NCI-H345 treated with DMSO at 0.1 percent for 48 hours (cell line): ENCODE data around the gene PAQR4.

Experiments
- DNase-seq: peaks from one replicate; lab custom pipeline; 2025; ENCODE audit not compliant: unreplicated experiment; lab: John Stamatoyannopoulos, UW

PAQR4 gene

DNA sequence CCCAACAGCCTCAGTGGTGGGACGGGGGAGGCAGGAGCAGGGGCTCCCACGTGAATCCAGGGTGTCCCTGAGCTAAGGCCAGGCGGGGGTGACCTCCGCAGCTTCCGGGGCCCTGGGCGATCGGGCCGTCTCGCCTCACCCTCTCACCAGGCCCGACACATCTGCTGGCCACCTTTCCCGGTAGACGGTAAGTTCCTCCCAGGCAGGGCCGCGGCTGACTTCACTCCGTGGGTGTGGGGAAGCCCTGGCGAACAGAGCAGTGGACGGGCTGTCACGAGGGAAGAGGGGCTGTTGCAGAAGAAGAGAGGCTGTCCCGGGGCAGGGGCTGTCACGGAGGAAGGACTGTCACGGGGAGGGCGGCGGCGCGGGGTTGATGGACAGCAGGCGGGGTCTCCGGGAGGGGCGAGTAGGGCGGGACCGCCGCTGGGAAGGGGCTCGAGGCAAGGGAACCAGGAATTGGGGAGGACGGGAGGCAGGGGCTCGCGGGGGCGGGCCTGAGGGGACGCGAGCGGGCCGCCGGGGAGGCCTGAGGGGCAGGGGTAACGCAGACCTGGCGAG lies 10.6 kb downstream of the PAQR4 start:
- no peak for DNase-seq

DNA sequence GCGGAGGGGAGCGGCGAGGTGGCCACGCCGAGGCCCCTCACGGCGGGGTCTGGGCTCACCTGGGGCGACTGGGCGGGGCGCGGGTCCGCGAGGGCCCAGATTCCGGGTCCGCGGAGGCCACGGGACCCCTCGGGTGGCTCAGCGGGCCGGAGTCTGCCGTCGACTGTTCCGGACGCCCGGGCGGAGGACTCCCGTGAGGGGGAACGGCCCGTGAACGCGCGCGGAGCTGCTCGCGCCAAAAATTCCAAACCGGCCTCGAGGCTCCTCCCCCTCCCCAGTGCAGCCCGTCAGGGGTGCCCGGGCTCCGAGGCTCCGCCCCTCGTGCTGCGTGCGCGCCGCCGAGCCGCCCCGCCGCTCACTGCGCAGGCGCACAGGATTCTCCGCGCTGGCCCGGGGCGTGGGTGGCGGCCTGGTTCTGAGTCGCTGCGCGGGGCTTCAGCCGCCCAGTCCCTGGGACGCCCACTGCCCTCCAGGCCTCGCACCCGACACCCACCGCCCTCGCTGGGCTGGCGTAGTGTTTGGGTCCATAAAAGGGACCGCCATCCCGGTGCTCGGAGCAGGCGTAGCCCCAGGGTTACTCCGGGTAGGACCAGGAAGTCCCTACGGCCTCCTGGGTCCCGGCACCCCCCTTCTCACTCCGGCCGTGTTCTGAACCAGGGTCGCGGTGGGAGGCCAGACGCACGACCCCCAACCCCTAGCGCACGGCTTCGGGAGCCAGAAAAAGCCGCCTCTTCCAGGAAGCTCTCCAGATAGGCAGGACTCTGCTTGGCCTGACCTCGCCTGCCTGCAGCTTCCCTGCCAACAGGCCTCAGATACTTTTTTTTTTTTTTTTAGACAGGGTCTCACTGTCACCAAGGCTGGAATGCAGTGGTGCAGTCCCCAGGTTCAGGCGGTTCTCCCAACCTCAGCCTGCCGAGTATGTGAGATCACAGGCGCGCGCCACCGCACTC lies 11.4 kb downstream of the PAQR4 start, which contains the start of gene PKMYT1:
Gene PKMYT1 (minus strand): TSS at position 220 of the 950 bp plus-strand sequence. CDS start 789 bp downstream, outside the sequence.
- peak; percentile 85 for DNase-seq

DNA sequence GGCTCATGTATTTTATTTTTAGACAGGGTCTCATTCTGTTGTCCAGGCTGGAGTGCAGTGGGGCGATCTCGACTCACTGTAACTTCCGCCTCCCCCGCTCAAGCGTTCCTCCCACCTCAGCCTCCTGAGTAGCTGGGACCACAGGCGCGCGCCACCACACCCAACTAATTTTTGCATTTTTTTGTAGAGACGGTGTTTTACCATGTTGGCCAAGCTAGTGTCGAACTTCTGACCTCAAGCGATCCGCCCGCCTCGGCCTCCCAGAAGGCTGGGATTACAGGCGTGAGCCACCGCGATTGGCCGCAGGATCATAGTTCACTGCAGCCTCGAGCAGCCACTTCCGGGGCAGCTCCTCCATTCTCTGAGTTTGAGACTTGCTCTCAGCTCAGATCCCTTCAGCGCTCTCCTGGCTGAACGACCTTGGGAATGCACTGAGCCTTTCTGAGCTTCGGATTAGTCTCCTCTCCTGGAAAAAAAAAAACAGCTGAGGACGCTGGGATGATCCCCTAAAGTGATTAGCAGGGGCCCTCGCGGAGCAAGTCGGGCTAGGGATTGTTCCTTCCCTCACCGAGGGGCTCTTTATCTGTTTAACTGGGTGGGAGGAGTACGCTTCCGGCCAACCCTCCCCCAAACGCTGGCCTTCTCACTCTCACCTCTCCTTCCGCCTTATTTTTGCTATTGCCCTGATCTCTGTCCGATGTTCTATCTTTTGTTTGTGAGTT lies 12.2 kb downstream of the PAQR4 start:
- DNase-seq: no peak

DNA sequence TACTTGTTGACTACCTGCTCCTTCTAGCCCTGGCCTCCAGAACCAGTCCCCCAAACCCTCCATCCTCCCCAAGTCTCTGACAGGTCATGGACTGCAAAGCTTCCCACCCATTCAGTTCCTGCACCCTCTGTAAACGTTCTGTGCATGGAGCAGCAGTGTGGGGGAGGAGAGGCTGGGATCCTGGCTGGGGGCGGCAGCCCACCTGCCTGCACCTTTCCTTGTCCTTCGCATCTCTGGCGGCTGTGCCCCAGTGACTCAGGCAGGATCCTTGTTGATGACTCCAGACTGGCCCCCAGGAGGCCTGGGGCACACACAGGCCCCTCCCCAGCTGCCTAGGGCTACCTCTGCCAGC lies 12.7 kb downstream of the PAQR4 start:
- DNase-seq: no peak

DNA sequence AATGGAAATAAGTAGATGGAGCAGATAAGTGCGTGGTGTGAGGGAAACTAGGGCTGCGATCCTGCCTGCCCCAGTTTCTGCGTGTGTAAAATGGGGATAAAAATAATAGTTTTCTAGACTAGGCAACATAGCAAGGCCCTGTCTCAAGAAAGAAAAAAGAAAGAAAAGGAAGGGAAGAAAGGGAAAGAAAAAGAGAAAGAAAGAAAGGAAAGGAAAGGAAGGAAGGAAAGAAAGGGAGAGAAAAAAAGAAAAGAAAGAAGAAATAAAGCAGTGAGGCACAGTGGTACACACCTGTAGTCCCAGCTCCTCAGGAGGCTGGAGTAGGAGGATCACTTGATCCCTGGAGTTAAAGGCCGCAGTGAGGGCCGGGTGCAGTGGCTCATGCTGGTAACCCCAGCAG lies 13.3 kb downstream of the PAQR4 start:
- no peak for DNase-seq

DNA sequence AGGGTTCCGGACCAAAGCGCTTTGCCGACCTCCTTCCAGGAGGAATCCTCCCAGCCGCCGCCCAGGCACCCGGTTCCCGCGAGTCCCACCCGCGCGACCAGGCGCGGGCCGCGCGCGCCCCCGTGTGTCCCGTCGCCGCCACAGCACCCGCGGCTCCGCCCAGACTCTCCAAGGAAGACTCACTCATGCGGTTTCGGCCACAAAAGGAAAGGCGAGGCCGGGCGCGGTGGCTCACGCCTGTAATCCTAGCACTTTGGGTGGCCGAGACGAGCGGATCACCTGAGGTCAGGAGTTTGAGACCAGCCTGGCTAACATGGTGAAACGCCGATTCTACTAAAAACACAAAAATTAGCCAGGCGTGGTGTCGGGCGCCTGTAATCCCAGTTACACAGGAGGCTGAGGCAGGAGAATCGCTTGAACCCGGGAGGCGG lies 14.6 kb downstream of the PAQR4 start:
- peak; percentile 60 for DNase-seq

DNA sequence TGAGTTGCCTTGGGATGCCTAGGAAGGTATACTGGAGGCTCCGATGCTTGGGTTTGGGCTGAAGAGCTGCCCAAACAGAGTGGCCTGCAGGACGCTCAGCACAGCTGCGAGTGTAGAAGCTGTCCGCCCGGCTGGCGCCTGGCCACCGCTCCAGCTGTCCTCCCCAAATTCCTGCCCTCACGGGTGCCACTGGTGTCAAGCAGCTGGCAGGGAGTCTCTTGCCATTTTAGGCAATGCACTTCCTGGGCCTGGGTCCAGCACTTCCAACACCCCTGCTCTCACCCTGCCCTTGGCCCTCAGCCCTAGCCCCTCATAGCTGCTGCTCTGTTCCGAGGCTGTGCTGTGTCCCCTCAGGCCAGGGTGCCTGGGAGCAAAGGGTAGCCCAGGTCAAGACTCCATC lies 16.3 kb downstream of the PAQR4 start:
- DNase-seq: no peak

DNA sequence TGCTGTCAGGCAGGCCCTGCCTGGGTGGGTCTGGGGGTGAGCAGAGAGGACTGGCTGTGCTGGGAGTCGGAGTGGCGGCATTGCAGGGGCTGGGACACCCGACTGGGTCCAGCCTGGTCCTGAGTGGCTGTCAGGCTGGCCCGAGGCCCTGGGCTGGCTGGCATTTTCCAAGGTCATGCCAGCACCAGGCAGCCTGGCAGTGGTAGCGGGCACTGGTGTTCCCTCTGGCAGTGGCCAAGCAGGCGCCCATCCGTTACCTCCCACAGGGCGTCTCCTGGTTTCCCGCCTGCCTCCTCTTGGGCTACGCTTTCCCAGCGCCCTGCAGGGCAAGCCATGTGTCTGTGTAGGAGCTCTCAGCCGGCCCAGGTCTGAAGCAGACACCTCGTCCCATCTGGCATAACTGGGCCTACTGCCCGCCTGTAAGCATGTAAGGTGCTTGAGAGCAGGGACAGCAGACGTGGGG lies 16.8 kb downstream of the PAQR4 start:
- DNase-seq: no peak

DNA sequence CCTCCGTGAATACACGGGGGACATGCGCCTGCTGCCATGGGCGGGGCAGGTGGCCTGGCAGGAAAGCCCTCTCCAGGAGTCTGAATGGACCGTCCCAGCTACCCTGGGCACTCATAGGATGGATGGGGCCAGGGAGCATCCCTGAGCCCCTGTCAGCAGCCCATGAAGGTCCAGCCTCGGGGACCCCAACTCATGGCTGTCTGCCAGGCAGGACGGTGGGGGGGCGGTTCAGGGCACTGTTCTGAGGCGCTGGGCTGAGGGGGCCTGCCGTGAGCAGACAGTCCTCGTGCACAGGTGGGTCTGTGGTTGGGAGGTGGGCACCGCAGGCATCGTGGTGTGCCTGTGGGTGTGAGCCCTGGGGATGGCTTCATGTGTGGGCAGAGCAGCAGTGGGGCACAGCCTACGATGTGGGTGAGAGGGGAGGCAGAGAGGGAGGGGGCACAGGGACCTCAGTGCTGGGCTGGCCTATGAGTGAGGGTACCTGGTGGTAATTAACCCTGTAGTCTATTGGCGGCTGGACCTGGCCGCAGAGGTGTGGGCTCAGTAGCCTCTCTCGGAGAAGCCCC lies 17.6 kb downstream of the PAQR4 start:
- no peak for DNase-seq

DNA sequence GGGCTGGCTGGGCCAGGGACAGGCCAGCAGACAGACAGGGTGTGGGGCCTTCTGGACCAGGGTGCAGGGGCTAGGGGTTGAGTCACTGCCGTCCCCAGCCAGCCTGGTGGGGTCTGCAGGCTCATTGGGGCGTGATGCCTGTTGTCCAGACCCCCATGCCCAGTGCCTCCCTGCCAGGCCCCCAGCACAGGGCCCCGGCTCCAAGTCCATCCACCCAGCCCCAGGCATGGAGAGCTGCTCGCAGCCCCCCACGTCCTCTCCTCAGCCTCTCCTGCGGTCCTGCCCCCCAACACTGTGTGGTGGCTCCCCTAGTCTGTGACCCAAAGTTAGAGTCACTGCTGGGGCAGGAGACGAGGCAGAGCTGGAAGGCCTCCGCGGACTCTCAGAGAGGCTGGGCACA lies 18.1 kb downstream of the PAQR4 start:
- no peak for DNase-seq

DNA sequence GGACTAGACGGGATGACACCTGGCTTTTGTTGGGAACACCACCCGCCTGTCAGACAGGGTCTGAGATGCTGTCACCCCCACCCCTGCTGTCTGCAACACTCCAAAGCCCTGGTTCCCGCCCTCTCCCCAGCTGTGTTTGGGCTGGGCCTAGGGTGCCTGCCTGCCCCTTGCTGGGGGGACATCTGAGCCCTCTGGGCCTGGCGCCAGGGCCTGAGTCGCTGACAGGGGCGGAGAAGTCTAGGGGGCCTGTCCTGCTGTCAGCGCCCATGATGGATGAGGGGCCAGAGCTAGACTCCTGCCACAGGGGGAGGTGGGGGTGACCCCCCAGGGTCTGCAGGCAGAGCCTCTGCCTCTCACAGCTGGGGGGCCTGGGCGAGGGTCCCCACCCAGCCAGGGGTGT lies 18.7 kb downstream of the PAQR4 start:
- peak; percentile 70 for DNase-seq

DNA sequence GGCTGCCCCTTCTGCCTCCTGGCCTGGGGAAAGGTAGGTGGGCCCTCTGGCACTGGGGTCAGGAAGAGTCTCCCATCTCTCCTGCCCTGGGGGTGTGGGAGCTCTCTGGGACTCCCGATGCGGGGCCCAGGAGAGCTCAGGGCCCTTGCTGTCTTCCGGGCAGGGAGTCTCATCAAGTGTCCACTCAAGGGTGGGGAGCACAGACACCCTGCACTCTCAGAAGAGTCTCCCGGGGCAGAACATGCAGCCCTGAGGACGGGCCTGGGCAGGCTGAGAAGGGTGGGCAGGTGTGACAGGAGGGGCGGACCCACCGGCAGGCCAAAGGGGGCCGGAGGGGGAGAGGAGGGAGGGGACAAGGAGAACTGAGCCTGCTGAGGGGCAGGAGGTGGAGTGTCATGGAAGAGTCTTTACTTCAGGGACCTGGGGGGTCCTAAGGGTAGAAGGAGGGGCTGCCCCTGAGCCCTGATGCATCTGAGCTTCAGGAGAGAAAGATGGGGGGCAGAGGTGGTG lies 19.5 kb downstream of the PAQR4 start:
- no peak for DNase-seq

DNA sequence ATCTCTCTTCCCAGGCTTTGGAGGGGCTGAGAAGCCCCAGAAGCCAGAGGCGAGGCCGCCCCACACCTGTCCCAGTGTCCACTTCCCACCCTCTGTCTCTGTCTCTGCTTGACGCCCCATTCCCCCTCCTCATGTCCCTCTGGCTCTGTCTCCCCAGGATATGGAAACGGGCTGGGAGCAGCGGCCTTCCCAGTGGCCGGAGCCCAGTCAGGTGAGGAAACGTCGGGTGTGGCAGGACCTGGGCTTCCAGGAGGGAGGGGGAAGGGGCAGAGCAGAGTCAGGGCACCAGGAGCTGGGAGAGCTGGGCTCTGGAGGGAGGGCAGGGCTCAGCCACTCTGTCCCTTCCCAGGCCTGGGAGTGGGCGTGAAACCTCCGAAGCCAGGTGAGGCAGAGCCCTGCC lies 21.7 kb downstream of the PAQR4 start:
- no peak for DNase-seq

DNA sequence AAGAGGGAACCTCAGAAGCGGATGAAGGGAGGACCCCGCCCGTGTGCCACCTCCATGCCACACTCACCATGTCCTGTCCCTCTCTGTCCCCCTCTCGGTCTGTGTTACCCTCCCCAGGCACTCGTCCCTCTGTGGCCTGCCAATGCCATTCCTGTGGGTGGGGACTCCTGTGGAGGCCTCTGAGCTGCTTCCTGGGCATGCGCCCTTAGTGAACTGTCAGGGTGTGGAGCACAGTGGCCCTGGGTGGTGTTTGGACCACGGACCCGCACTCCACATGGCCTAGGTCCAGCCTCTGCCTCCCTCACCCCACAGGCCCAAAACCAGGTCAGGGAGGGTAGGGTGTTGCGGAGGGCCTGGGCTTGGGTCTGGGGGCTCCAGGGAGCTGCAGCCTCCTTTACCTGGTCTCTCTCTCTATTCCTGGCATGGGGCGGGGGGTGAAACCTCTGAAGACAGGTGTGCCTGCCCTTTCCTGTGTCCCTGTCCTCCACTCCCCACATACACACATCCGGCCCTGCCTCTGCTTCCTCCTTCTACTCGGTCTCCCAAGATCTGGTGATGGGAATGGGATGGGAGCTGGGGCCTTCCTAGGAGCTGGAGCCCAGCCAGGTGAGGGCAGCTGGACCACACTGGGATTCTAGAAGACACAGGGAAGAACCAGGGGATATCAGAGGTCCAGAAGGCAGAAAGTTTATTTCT lies 22.6 kb downstream of the PAQR4 start:
- DNase-seq: no peak

DNA sequence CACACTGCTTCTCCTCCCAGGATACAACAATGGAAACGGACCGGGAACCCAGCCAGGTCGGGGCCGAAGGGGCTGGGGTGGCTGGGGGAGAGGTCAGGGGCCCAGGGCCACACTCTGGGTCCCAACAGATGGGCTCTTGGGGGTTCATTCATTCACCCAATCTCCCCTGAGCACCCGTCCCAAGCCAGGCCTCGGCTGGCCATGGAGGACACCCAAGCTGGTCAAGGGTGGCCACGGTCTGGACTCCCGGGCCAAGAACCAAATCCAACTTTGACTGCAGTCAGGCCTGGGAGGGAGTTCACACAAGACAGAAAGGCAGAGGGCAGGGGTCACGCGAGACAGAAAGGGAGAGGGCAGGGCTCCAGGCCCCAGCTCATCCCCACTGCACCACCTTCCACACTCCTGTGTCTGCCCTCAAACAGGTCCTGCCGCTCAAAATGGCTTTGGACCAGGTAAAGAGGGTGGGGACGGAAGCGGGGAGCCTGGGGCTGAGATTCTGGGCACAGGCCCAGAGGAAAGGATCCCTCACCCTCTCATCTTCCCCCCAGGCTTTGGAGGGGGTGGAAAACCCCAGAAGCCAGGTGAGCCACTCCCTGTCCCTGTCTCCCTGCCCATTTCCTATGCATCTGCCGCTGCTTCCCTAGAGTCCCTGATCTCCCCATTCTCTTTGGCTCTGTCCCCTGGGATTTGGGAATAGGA lies 23.4 kb downstream of the PAQR4 start:
- DNase-seq: no peak

DNA sequence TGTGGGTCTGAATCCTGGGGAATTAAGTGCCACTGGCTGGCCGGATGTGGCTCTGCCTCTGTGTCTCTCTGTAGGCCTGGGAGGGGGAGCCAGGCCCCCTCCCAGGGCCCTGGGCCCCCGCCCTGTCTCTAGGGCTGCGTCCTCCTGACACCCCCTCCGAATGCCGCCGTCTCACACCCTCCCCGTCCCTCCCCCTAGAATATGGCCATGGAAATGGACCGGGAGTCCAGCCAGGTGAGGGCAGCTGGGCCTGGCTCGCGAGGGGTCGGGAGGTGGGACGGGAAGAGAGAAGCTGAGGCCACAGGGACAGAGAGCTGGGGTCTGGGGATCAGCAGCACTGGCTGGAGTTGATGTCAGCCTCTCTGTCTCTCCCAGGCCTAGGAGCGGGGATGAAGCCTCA lies 27.1 kb downstream of the PAQR4 start:
- DNase-seq: no peak

DNA sequence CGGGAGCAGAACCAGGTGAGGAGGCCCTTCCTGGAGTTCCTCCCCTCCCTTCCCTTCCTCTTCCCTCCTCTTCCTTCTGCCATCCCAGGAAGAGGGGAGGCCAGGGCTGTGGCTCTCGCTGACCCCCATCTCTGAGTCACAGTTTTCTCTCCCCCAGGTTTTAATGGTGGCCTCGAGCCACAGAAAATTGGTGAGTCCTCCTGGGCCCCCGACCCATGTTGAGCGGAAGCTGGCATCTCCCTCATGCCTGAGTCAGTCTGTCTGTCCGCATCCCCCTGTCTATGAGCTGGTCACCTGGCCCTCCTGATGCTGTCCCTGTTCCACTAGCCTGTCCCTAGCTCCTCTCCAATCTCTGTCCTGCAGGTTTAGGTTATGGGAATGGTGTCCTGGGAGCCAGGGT lies 30.8 kb downstream of the PAQR4 start:
- no peak for DNase-seq

DNA sequence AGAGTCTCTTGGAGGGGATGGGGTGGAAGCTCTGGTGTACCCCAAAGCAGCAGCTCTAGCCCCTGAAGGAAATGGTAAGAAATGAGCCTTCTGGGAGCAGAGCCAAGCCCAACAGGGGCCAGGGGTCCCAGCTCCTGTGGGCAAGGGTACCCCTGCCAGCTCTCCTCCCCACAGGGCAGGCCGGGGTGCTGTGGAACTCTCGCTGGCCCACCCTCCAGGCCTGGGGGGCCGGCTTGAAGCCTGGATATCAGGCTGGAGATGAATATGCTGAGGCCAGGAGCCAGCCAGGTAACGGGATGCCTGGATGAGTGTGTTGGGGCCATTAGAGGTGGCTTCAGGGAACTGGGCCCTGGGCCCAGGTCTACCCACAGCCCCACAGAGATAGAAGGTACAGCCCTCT lies 31.4 kb downstream of the PAQR4 start:
- DNase-seq: no peak

DNA sequence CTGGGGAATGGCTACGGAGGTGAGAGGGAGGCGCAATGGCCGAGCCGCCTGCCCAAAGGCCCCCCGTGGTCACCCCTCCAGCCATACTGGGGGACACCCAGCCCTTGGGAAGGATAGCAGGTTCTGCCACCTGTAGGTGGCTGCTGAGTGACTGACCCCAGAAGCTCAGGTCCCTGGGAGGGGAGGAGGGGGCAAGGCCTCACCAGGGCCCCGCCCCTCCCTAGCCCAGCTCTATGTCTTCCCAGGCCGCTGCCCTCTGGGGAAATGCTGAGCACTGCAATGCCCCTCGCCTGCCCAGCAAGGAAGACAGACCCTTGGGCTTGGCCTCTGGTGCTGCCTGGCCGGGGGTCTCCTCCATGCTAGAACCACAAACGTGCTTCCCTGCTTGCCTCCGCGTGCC lies 32.2 kb downstream of the PAQR4 start:
- DNase-seq: no peak
